C4-2B (cell line): ENCODE measurements around the gene AGPS.

Experiments
- CTCF ChIP-seq: fragments of 450-650 bp; conservative IDR thresholded peaks from 2 replicates; pipeline ENCODE4 v1.5.1; 2017; ENCODE audit warnings: mild to moderate bottlenecking
- ZFX ChIP-seq: fragments of 450-650 bp; IDR thresholded peaks from 2 replicates; pipeline ENCODE4 v1.6.1; 2017

- no peak for TF ChIP-seq CTCF
- no peak for TF ChIP-seq ZFX
These were observed 14.5 kb downstream of the AGPS start for GRCh38 chr2:177407031-177407430.
